ENCODE results near the gene GPC6.

Gene GPC6

GRCh38 chr13:93732186-93732585, 505.6 kb downstream of the GPC6 start (continued):
- TF ChIP-seq WT1 (tag by site-specific recombination; IDR thresholded peaks at IDR 0.05) (no peak), ELK4 (IDR thresholded peaks at IDR 0.05; ENCODE audit: borderline replicate concordance, low read depth, low read length) (no peak)

- Histone ChIP-seq H3K36me3 (ENCODE audit: control insufficient read depth in 2 of 2, insufficient read depth in 1 of 2, low read length in 2 of 2) (no peaks in the 10 kb centered on the region), H3K9me3 (ENCODE audit: control insufficient read depth, insufficient read depth, low read depth, low read length) (no peaks in the 10 kb centered on the region), H3K27ac (ENCODE audit: extremely low read depth, low read depth, low read length) (no peak overlapping the region), H3K4me3 (ENCODE audit: low read depth, low read length) (no peak overlapping the region), H3K4me1 (ENCODE audit: control insufficient read depth, insufficient read depth, low read length) (no peaks in the 10 kb centered on the region)
- TF ChIP-seq ZNF560 (tag by site-specific recombination; IDR thresholded peaks at IDR 0.05; ENCODE audit: borderline replicate concordance): no peak
- TF ChIP-seq ZNF473 (tag by site-specific recombination; IDR thresholded peaks at IDR 0.05): no peak
- no peak for TF ChIP-seq ZBTB17 (tag by site-specific recombination; IDR thresholded peaks at IDR 0.05)
- no peak for TF ChIP-seq ZFP41 (tag by site-specific recombination; IDR thresholded peaks at IDR 0.05; ENCODE audit: borderline replicate concordance)
- TF ChIP-seq RBAK (tag by site-specific recombination; IDR thresholded peaks at IDR 0.05): no peak
- TF ChIP-seq EGR2 (tag by site-specific recombination; IDR thresholded peaks at IDR 0.05; ENCODE audit: low read depth): no peak
- TF ChIP-seq TRIM28 (IDR thresholded peaks at IDR 0.05; ENCODE audit: borderline replicate concordance, low read length): no peak
- no peak for TF ChIP-seq GFI1B (tag by site-specific recombination; IDR thresholded peaks at IDR 0.05)
- TF ChIP-seq BCL11A (tag by site-specific recombination; IDR thresholded peaks at IDR 0.05; ENCODE audit: low read depth): no peak
- no peak for TF ChIP-seq ATF2 (tag by site-specific recombination; IDR thresholded peaks at IDR 0.05; ENCODE audit: low read depth)
- TF ChIP-seq ZNF18 (tag by site-specific recombination; IDR thresholded peaks at IDR 0.05): no peak
- TF ChIP-seq ZNF514 (tag by site-specific recombination; IDR thresholded peaks at IDR 0.05): no peak
- ChIA-PET CTCF (no interaction called here), POLR2A (no interaction called here)
Measured at GRCh38 chr13:93736081-93736480, 509.5 kb downstream of the GPC6 start.

- H3K9me3 ChIP-seq (ENCODE audit: control insufficient read depth, insufficient read depth, low read depth, low read length): no peaks in the 10 kb centered on the region
- H3K36me3 ChIP-seq (ENCODE audit: control insufficient read depth in 2 of 2, insufficient read depth in 1 of 2, low read length in 2 of 2): no peaks in the 10 kb centered on the region
- ChIA-PET POLR2A (no interaction called here), CTCF (no interaction called here)
- H3K27ac ChIP-seq (ENCODE audit: extremely low read depth, low read depth, low read length): no peak overlapping the region
- H3K4me3 ChIP-seq (ENCODE audit: low read depth, low read length): no peak overlapping the region
- H3K4me1 ChIP-seq (ENCODE audit: control insufficient read depth, insufficient read depth, low read length): no peaks in the 10 kb centered on the region
- TF ChIP-seq ZNF362 (tag by site-specific recombination; IDR thresholded peaks at IDR 0.05) (no peak), ZNF791 (tag by site-specific recombination; IDR thresholded peaks at IDR 0.05) (no peak), ZNF623 (tag by site-specific recombination; IDR thresholded peaks at IDR 0.05) (no peak), PRDM4 (tag by site-specific recombination; IDR thresholded peaks at IDR 0.05) (no peak), GLI4 (tag by site-specific recombination; IDR thresholded peaks at IDR 0.05) (no peak), ZBTB11 (tag by site-specific recombination; conservative IDR thresholded peaks at IDR 0.05; ENCODE audit: low read depth) (no peak), ZNF391 (tag by site-specific recombination; IDR thresholded peaks at IDR 0.05; ENCODE audit: borderline replicate concordance, low read depth) (no peak), ZNF311 (tag by site-specific recombination; IDR thresholded peaks at IDR 0.05; ENCODE audit: borderline replicate concordance) (no peak), KLF10 (tag by site-specific recombination; IDR thresholded peaks at IDR 0.05) (no peak), ZNF785 (tag by site-specific recombination; IDR thresholded peaks at IDR 0.05) (no peak)
Measured at GRCh38 chr13:93736909-93737308, 510.3 kb downstream of the GPC6 start.
